Loucy (cell line): ENCODE measurements around the gene MPPED2.

Source experiments
- CTCF ChIP-seq: fragments of 200-600 bp; sonication (generic); conservative IDR thresholded peaks from 2 replicates; pipeline ENCODE4 v1.5.1; 2014; ENCODE audit warnings: mild to moderate bottlenecking, antibody characterized with exemption, low read length
- EZH2phosphoT487 ChIP-seq: fragments of 200-600 bp; IDR thresholded peaks from 2 replicates; pipeline ENCODE4 v1.6.1; 2018; ENCODE audit warnings: antibody characterized with exemption, mild to moderate bottlenecking, moderate library complexity, borderline replicate concordance

- no peak for TF ChIP-seq CTCF
- TF ChIP-seq EZH2phosphoT487: no peak
Measured at GRCh38 chr11:30387891-30388861, 198.0 kb downstream of the MPPED2 start.
